Small intestine (tissue), 7 donors: ENCODE measurements around the gene CRB1. TPM values are rescaled to one million over a fixed set of nuclear protein-coding genes. Genes with fewer than 3 reads are reported as not detected.

Experiments used
- DNase-seq, 2 donors: peaks; one replicate each; pipeline versions ENCODE4 v3.0.0 to v3.0.0-alpha.2; 2013
- FAIRE-seq: peaks from 2 replicates; lab custom pipeline; 2012; peaks lifted over from hg19 to GRCh38; lab: Jason Lieb, UNC
- H3K27ac ChIP-seq, 3 donors: one replicate each; pipeline ENCODE4 v1.5.1; 2013; ENCODE audit warnings: low read length in 2 of 3, mild to moderate bottlenecking in 2 of 3, control low read depth in 1 of 3, inconsistent platforms in 1 of 3, low read depth in 1 of 3, moderate library complexity in 1 of 3
- H3K27me3 ChIP-seq, 3 donors: one replicate each; pipeline ENCODE4 v1.6.1; 2013; ENCODE audit warnings: low read length in 3 of 3, inconsistent platforms in 1 of 3; ENCODE audit not compliant: control insufficient read depth in 3 of 3, insufficient read depth in 3 of 3
- H3K36me3 ChIP-seq, 3 donors: one replicate each; pipeline ENCODE4 v1.6.1; 2013; ENCODE audit warnings: low read length in 3 of 3, inconsistent platforms in 1 of 3, low read depth in 1 of 3, mild to moderate bottlenecking in 1 of 3, moderate library complexity in 1 of 3; ENCODE audit not compliant: control insufficient read depth in 3 of 3, insufficient read depth in 2 of 3
- H3K4me1 ChIP-seq, 3 donors: one replicate each; pipeline ENCODE4 v1.6.1; 2013; ENCODE audit warnings: low read length in 2 of 3, inconsistent platforms in 1 of 3, low read depth in 1 of 3, mild to moderate bottlenecking in 1 of 3, moderate library complexity in 1 of 3; ENCODE audit not compliant: control insufficient read depth in 3 of 3, insufficient read depth in 2 of 3
- H3K4me3 ChIP-seq, 3 donors: one replicate each; pipeline ENCODE4 v1.5.1; 2013; ENCODE audit warnings: low read length in 3 of 3, control low read depth in 1 of 3, inconsistent platforms in 1 of 3, low read depth in 1 of 3, mild to moderate bottlenecking in 1 of 3, moderate library complexity in 1 of 3
- H3K9me3 ChIP-seq, 2 donors: one replicate each; pipeline ENCODE4 v1.6.1; 2013; ENCODE audit warnings: low read depth in 1 of 2, low read length in 1 of 2; ENCODE audit not compliant: control insufficient read depth in 2 of 2, insufficient read depth in 1 of 2
- WGBS, 3 donors: extraction: QIAGEN DNeasy Blood & Tissue Kit; methylation state at CpG; one replicate each; pipeline ENCODE4 v1.1.7; 2013; 5-methylcytosine and 5-hydroxymethylcytosine counted together
- polyA plus RNA-seq, 4 donors: library from polyadenylated mRNA; stranded (reverse) in 3 of 4; unstranded in 1 of 4; fragments of 200-250 nt in 3 of 4; fragments of 120-200 nt in 1 of 4; gene quantifications; one replicate each; pipeline versions ENCODE4 v1.2.1 to v1.2.3, GENCODE V29; 2013
- donor health status: healthy with polysubstance abuse.
- donor health status: control.
- donor health status: control.
- donor health status: Bipolar disorder and iron deficiency.
- donor health status: healthy.

The CRB1 gene
- polyA plus RNA-seq, 4 donors = 0.06 to 0.10 TPM; not detected in 2

DNA sequence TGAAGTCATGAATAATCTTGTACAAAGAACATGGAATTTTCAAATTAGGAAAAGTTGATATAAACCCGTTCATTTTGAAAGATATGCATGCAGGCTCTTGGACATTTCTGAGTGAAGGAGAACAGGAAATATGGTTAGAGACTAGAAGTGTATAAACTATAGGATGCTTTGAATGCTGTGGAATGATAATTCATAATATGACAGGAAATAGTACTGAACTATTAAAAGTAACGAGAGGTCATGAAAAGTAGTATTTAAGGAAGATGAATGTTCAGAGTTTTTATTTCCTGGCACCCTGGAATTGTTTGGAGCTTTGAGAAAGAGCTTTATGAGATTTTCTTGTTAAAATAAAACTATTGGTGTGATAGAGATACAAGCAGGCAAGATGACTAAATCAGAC, 18.7 kb upstream of the CRB1 start:
- Histone ChIP-seq H3K27ac (no peak overlapping the region), H3K9me3 (no peaks in the 10 kb centered on the region), H3K36me3 (no peaks in the 10 kb centered on the region), H3K4me1 (no peaks in the 10 kb centered on the region), H3K27me3 (no peaks in the 10 kb centered on the region), H3K4me3 (no peak overlapping the region)
- WGBS, 3 donors = 42 to 63% (median 62%) methylated on average over 2 of the region's 2 CpGs
- no peak for FAIRE-seq
- no peak for DNase-seq

DNA sequence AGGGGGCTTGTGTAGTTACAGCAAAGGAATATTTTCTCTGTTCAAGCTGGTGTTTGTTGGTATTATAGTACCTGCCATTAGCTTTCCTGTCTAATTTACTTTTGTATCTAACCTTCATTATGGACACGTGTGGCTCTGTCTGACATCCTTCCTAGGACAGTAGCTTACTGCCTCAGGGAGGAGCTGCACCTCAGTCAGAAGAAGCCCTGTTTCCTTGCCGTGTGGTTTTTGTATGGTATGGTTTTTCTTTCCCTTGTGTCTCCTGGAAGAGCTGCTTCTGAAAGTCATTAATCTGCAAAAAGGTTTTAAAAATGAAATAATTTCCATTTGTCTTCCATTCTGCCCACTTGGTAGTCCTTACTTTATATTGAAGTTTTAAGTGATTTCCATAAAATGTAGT, 17.4 kb upstream of the CRB1 start:
- Histone ChIP-seq H3K9me3 (no peaks in the 10 kb centered on the region), H3K36me3 (no peaks in the 10 kb centered on the region), H3K4me1 (no peaks in the 10 kb centered on the region), H3K27me3 (no peaks in the 10 kb centered on the region), H3K27ac (no peak overlapping the region), H3K4me3 (no peak overlapping the region)
- no peak for DNase-seq
- FAIRE-seq = no peak
- 51 to 64% (median 60%) methylated on average over 2 of the region's 2 CpGs for WGBS, 3 donors

DNA sequence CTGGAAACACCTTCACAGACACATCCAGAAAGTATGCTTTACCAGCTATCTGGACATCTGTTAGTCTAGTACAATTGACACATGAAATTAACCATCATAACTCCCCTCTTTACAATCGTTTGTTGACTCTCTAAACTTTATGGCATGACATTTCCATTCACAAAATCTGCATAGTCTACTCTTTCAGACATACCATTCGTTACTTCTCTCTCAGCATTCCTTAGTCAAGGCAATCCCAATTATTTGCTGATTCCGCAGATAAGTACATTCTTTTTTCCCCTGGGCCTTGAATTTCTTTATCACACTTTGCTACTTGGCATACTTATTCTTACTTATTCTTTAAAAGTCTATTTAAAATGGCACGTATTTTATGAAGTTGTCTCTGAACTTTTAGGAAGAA, 15.1 kb upstream of the CRB1 start:
- 50 to 61% (median 53%) methylated on average over 4 of the region's 4 CpGs for WGBS, 3 donors

DNA sequence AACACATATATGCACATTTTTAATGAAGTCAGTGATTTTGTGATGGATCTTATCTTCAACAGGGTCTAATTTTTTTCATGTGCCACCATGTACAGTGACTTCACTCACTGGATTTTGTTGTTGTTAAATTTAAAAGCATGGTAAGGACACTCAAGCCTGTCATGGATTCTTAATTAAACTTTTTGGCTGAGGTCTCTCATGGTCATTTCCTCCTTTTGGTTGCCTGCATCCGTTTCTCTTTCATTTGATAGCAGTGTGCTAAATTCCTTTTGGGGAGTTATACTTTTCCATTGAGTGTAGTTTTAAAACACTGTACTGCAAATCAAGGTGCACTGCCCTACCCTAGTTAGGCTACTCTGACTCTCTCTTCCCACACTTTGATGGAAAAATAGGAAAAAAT, 13.2 kb upstream of the CRB1 start:
- Histone ChIP-seq H3K4me1 (no peaks in the 10 kb centered on the region), H3K36me3 (no peaks in the 10 kb centered on the region), H3K27ac (no peak overlapping the region), H3K9me3 (no peaks in the 10 kb centered on the region), H3K4me3 (no peak overlapping the region), H3K27me3 (no peaks in the 10 kb centered on the region)
- WGBS, 3 donors = 35 to 40% (median 38%) methylated on average over 1 of the region's 1 CpG
- no peak for DNase-seq
- no peak for FAIRE-seq

More for the DNA sequence above, 15.1 kb upstream of the CRB1 start:
- Histone ChIP-seq H3K27ac (no peak overlapping the region), H3K36me3 (no peaks in the 10 kb centered on the region), H3K4me1 (no peaks in the 10 kb centered on the region), H3K27me3 (no peaks in the 10 kb centered on the region), H3K4me3 (no peak overlapping the region), H3K9me3 (no peaks in the 10 kb centered on the region)
- FAIRE-seq = no peak
- DNase-seq = no peak

DNA sequence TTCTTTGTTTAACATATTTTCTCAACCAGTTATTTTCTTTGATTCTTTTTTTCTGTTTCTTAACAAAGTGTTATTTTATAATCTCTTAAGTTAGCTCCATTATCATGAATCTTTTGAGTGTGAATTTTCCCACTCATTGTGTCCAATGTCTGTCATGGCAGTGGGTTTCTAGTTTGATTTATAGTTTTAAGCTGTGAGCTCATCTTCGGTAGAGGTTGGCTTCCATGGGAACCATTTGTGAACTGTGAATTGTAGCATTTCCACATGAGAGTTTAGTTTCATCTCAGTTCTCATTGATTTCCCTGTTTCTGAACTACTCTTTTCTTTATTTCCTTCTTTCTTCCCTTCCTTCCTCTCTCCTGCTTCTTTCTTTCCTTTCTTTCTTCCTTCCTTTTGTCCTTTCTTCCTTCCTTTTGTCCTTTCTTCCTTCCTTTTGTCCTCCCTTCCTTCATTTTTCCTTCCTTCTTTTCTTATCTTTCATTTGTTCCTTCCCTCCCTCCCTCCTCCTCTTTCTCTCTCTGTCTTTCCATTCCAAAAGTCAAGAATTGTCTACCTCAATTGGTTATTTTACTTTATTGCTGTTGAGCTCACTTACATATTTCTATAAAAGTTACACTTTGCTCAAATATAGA, 3.0 kb upstream of the CRB1 start:
- Histone ChIP-seq H3K27me3 (no peaks in the 10 kb centered on the region), H3K9me3 (no peaks in the 10 kb centered on the region), H3K36me3 (no peaks in the 10 kb centered on the region), H3K4me1 (no peaks in the 10 kb centered on the region), H3K27ac (no peak overlapping the region), H3K4me3 (no peak overlapping the region)
- DNase-seq (no peak), FAIRE-seq (no peak)
- WGBS, 3 donors = 93 to 96% (median 96%) methylated on average over 1 of the region's 1 CpG

DNA sequence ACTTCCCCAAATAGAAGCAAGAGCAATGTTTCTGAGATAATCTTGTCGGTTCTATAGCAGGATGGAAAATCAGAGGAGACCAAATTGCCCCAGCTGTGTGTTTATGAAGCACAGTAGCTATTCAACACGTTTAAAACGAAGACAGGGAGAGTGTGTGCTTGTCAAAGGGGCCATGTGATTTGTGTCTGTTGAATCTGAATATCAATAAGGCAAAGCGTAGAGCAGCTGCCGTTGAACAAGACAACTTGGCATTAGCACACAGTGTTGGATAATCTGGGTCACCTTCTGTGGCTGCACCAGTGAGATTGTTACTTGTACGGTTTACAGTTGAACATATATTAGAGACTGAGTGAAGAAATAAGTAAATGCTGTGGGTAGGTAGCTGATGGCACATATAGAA, 1.0 kb downstream of the CRB1 start:
- WGBS, 3 donors = 44 to 50% (median 49%) methylated on average over 6 of the region's 6 CpGs
- no peaks in the 10 kb centered on the region for H3K27me3 ChIP-seq
- no peak for DNase-seq
- no peaks in the 10 kb centered on the region for H3K4me1 ChIP-seq
- H3K36me3 ChIP-seq = no peaks in the 10 kb centered on the region
- no peak for FAIRE-seq
- H3K9me3 ChIP-seq = no peaks in the 10 kb centered on the region
- no peak overlapping the region for H3K27ac ChIP-seq
- H3K4me3 ChIP-seq = no peak overlapping the region

DNA sequence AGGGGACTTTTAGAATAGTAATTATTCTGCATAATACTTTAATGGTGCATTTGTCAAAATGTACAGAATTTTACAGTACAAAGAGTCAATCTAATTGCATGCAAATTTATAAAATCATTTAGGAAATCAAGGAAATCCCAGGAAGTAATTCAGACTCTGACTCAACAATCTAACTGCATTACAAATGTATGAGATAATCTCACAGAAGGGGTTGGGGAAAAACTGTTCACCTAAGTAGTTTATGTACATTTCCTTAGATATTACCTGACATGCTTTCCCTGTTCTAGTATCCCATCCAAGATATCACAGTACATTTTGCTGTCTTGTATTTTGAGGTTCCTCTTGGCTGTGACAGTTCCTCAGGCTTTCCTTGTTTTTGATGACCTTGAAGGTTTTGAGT, 4.7 kb downstream of the CRB1 start:
- FAIRE-seq (no peak), DNase-seq (no peak)
- no peak overlapping the region for H3K4me3 ChIP-seq
- H3K36me3 ChIP-seq = no peaks in the 10 kb centered on the region
- no peaks in the 10 kb centered on the region for H3K9me3 ChIP-seq
- no peak overlapping the region for H3K27ac ChIP-seq
- no peaks in the 10 kb centered on the region for H3K4me1 ChIP-seq
- no peaks in the 10 kb centered on the region for H3K27me3 ChIP-seq

DNA sequence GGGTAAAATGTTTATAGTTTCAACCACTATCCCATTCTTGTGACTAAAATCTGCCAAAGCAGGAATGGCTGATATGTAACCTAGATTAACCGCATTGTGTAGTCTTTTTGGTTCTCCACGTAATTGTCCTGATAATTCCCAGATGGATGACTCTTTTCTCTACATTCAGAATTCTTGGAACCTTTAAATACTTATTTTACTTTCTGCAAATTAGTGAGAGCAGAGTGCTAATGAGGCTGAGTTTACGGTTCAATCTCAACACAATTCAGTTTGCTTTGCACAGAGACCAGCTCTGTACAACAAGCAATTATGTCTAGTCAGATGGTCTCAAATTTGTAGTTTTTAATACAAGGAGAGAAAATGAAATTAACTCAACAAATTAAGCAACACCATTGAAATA, 9.1 kb downstream of the CRB1 start:
- FAIRE-seq (no peak), DNase-seq (no peak)
- H3K27me3 ChIP-seq = no peaks in the 10 kb centered on the region
- 87 to 88% (median 87%) methylated on average over 3 of the region's 3 CpGs for WGBS, 3 donors
- no peak overlapping the region for H3K4me3 ChIP-seq
- no peaks in the 10 kb centered on the region for H3K36me3 ChIP-seq
- no peak overlapping the region for H3K27ac ChIP-seq
- H3K4me1 ChIP-seq = no peaks in the 10 kb centered on the region
- no peaks in the 10 kb centered on the region for H3K9me3 ChIP-seq

DNA sequence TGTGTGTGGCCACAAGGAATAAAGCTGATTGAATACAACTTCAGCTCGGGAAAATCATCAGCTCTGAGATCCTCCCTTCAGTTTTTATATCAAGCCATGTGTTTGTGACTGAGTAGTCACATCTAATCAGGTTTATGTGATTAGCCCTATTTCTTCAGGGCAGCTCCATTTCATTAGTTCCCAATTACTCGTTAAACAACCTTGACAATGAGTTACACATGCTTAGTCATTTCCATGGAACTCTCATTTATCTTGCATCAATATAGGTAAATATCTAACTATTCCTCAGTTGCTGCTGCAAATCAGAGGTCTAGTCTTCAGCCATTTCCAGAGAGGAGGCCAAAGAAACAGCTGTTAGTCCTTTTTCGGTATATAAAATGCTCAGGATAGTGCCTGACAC, 16.3 kb downstream of the CRB1 start:
- Histone ChIP-seq H3K36me3 (no peaks in the 10 kb centered on the region), H3K27me3 (no peaks in the 10 kb centered on the region), H3K27ac (no peak overlapping the region), H3K4me1 (no peaks in the 10 kb centered on the region), H3K4me3 (no peak overlapping the region), H3K9me3 (no peaks in the 10 kb centered on the region)
- no peak for DNase-seq
- no peak for FAIRE-seq
- WGBS, 3 donors = 51 to 79% (median 61%) methylated on average over 3 of the region's 3 CpGs
